Stimulated activated CD4-positive, alpha-beta T cell treated with anti-CD3 and anti-CD28 coated beads, Interleukin-12 subunit alpha, Interleukin-12 subunit beta, amount 100 ng/mL, for 4 hours (primary cell): Measurements from ENCODE around the gene ERG28.
"Not testable (repeated sequence)": the region's sequence is repeated elsewhere in the genome, so short reads cannot be mapped to it uniquely, and the experiment has no call there.

Experiments
- DNase-seq: peaks from one replicate; pipeline ENCODE4 v3.0.0-alpha.2; 2020

The ERG28 gene

GRCh38 chr14:75660630-75661498 lies at the start of gene ERG28, which contains the start of gene TTLL5:
ERG28 (minus strand) TSS chr14:75660876; CDS start chr14:75657502, 3,374 bp downstream.
TTLL5 (plus strand) TSS chr14:75661246; CDS start chr14:75663150, 1,904 bp downstream.
- DNase-seq, result peak; percentile 94

- DNase-seq, result peak; percentile 49
These were observed 48.6 kb upstream of the ERG28 start for GRCh38 chr14:75709207-75709812.

- DNase-seq, result no peak
These were observed 44.3 kb upstream of the ERG28 start for GRCh38 chr14:75705014-75705413.

GRCh38 chr14:75703467-75703866 lies 42.8 kb upstream of the ERG28 start:
- no peak for DNase-seq

GRCh38 chr14:75702616-75703261 lies 42.1 kb upstream of the ERG28 start:
- no peak for DNase-seq

GRCh38 chr14:75702122-75702521 lies 41.4 kb upstream of the ERG28 start:
- DNase-seq, result no peak

GRCh38 chr14:75700295-75700694 lies 39.6 kb upstream of the ERG28 start:
- no peak for DNase-seq

- no peak for DNase-seq
These were observed 38.7 kb upstream of the ERG28 start for GRCh38 chr14:75699331-75699730.

GRCh38 chr14:75697918-75698317 lies 37.2 kb upstream of the ERG28 start:
- no peak for DNase-seq

- no peak for DNase-seq
These were observed 36.7 kb upstream of the ERG28 start for GRCh38 chr14:75697386-75697785.

- DNase-seq, result not testable (repeated sequence)
These were observed 34.3 kb upstream of the ERG28 start for GRCh38 chr14:75695025-75695424.

- DNase-seq, result no peak
These were observed 29.3 kb upstream of the ERG28 start for GRCh38 chr14:75690010-75690409.

GRCh38 chr14:75689012-75689411 lies 28.3 kb upstream of the ERG28 start:
- no peak for DNase-seq

GRCh38 chr14:75685910-75686309 lies 25.2 kb upstream of the ERG28 start:
- DNase-seq, result no peak

GRCh38 chr14:75675265-75675960 lies 14.7 kb upstream of the ERG28 start:
- no peak for DNase-seq

GRCh38 chr14:75673345-75674035 lies 12.8 kb upstream of the ERG28 start:
- DNase-seq, result no peak

GRCh38 chr14:75672605-75673192 lies 12.0 kb upstream of the ERG28 start:
- no peak for DNase-seq

GRCh38 chr14:75667099-75667765 lies 6.6 kb upstream of the ERG28 start:
- no peak for DNase-seq

GRCh38 chr14:75662966-75663365 lies 2.3 kb upstream of the ERG28 start:
- DNase-seq, result no peak

GRCh38 chr14:75661499-75661814 lies 781 bp upstream of the ERG28 start:
- no peak for DNase-seq

GRCh38 chr14:75660238-75660629 lies 442 bp downstream of the ERG28 start:
- no peak for DNase-seq

GRCh38 chr14:75658957-75659356 lies 1.7 kb downstream of the ERG28 start:
- no peak for DNase-seq
